Ovary (tissue), 3 donors: ENCODE data around the gene CELF6.

ENCODE experiments used
- CTCF ChIP-seq, 3 donors: fragments of 450-650 bp in 2 of 3; fragments of 200-600 bp in 1 of 3; IDR thresholded peaks; one replicate each; pipeline versions ENCODE4 v1.5.1 to v1.8.0; 2016 to 2022; ENCODE audit warnings: antibody characterized with exemption in 3 of 3, mild to moderate bottlenecking in 1 of 3
- POLR2A ChIP-seq: fragments of 450-650 bp; IDR thresholded peaks from one replicate; pipeline ENCODE4 v1.6.1; 2017; ENCODE audit warnings: antibody characterized with exemption, mild to moderate bottlenecking, moderate library complexity
- donor health status: DM: no; HTN: no; CAD: no.

- no peak for TF ChIP-seq CTCF (IDR thresholded peaks at IDR 0.05)
- TF ChIP-seq POLR2A = no peak
Observed at GRCh38 chr15:72368899-72369298, 48.9 kb upstream of the CELF6 start.
